ENCODE measurements around the gene ZNF292.
"Not testable (repeated sequence)": the region's sequence is repeated elsewhere in the genome, so short reads cannot be mapped to it uniquely, and the experiment has no call there.

Gene ZNF292

DNA sequence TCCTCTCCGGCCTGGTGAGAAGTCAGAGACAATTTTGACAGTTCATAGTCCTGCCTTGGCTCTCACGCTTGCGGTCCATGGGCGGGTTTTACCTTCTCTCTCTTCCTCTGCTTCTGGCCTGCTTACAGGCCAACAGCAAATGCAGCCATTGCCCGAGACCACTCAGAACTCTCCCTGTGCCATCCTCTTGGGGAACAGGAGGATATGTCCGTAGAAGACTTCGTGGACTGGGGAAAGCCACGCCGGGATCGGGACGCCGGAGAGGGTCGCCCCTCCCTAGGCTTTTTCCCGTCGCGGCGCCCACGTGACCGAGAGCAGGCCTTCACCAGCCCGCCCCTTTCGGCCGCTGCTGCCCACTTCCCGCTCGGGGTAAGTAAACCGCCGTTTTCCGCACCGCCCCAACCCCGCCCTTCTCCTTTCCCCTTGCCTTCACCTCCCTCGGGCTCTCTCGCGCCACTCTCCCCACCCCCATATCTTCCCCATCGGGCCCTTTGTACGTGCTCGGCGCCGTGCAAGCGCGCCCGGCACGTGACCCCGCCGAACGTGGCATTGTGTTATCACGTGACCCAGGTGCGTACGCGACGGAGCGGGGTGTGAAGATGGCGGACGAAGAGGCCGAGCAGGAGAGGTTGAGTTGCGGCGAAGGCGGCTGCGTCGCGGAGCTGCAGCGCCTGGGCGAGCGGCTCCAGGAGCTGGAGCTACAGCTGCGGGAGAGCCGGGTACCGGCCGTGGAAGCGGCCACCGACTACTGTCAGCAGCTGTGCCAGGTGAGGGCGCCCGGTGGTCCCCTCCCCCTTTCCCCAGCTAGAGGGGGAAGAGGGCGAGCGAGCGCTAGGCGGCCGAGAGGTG is at the start of gene ZNF292:
Gene ZNF292, plus strand, starts transcription at position 573 of the 849 bp plus-strand sequence. Its CDS starts 27 bp downstream, at position 600.
- Mint-ChIP-seq H3K36me3 (ENCODE audit: low read depth) (peaks cover 25% of the 10 kb centered on the region), H3K27ac (peak within 1 kb of the TSS; percentile 100), H3K4me1 (ENCODE audit: low read depth) (peaks cover 47% of the 10 kb centered on the region), H3K4me3 (peak within 1 kb of the TSS; percentile 97), H3K27me3 (ENCODE audit: low read depth) (peaks cover 3% of the 10 kb centered on the region), H3K9me3 (no peaks in the 10 kb centered on the region)

GRCh38 chr6:87105823-87106222 is 49.5 kb upstream of the ZNF292 start:
- H3K27ac Mint-ChIP-seq, result no peak overlapping the region
- H3K27me3 Mint-ChIP-seq (ENCODE audit: low read depth), result peaks cover 5% of the 10 kb centered on the region
- no peak overlapping the region for H3K4me3 Mint-ChIP-seq
- no peaks in the 10 kb centered on the region for H3K36me3 Mint-ChIP-seq (ENCODE audit: low read depth)
- H3K9me3 Mint-ChIP-seq, result no peaks in the 10 kb centered on the region
- H3K4me1 Mint-ChIP-seq (ENCODE audit: low read depth), result no peaks in the 10 kb centered on the region

DNA sequence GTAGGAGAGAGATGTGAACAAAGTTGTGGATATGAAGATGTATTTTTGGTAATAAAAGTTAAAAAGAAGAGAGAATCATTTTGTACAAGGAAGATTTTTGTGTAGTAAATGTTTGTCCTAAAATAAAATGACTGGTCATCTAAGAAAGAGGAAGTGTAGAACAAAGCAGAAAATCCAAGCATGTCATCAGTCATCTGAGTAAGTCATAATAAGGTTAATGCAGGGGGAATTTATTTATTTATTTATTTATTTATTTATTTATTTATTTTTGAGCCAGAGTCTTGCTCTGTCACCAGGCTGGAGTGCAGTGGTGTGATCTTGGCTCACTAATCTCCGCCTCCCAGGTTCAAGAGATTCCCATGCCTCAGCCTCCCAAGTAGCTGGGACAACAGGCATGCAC is 44.7 kb upstream of the ZNF292 start:
- no peaks in the 10 kb centered on the region for H3K36me3 Mint-ChIP-seq (ENCODE audit: low read depth)
- no peak overlapping the region for H3K27ac Mint-ChIP-seq
- peaks cover 25% of the 10 kb centered on the region for H3K27me3 Mint-ChIP-seq (ENCODE audit: low read depth)
- no peaks in the 10 kb centered on the region for H3K9me3 Mint-ChIP-seq
- H3K4me3 Mint-ChIP-seq, result no peak overlapping the region
- peaks cover 2% of the 10 kb centered on the region for H3K4me1 Mint-ChIP-seq (ENCODE audit: low read depth)

- no peaks in the 10 kb centered on the region for H3K36me3 Mint-ChIP-seq (ENCODE audit: low read depth)
- H3K27me3 Mint-ChIP-seq (ENCODE audit: low read depth), result peaks cover 31% of the 10 kb centered on the region
- no peak overlapping the region for H3K27ac Mint-ChIP-seq
- peaks cover 2% of the 10 kb centered on the region for H3K4me1 Mint-ChIP-seq (ENCODE audit: low read depth)
- H3K4me3 Mint-ChIP-seq, result no peak overlapping the region
- no peaks in the 10 kb centered on the region for H3K9me3 Mint-ChIP-seq
These were observed 39.8 kb upstream of the ZNF292 start for GRCh38 chr6:87115402-87116135.

GRCh38 chr6:87116922-87117321 is 38.4 kb upstream of the ZNF292 start:
- peaks cover 2% of the 10 kb centered on the region for H3K4me1 Mint-ChIP-seq (ENCODE audit: low read depth)
- H3K27me3 Mint-ChIP-seq (ENCODE audit: low read depth), result peaks cover 30% of the 10 kb centered on the region
- H3K4me3 Mint-ChIP-seq, result no peak overlapping the region
- no peak overlapping the region for H3K27ac Mint-ChIP-seq
- H3K36me3 Mint-ChIP-seq (ENCODE audit: low read depth), result no peaks in the 10 kb centered on the region
- H3K9me3 Mint-ChIP-seq, result peaks cover 2% of the 10 kb centered on the region

- Mint-ChIP-seq H3K9me3 (peaks cover 5% of the 10 kb centered on the region), H3K4me3 (no peak overlapping the region), H3K27ac (no peak overlapping the region), H3K27me3 (ENCODE audit: low read depth) (peaks cover 37% of the 10 kb centered on the region), H3K36me3 (ENCODE audit: low read depth) (no peaks in the 10 kb centered on the region), H3K4me1 (ENCODE audit: low read depth) (peaks cover 3% of the 10 kb centered on the region)
These were observed 37.3 kb upstream of the ZNF292 start for GRCh38 chr6:87118054-87118453.

DNA sequence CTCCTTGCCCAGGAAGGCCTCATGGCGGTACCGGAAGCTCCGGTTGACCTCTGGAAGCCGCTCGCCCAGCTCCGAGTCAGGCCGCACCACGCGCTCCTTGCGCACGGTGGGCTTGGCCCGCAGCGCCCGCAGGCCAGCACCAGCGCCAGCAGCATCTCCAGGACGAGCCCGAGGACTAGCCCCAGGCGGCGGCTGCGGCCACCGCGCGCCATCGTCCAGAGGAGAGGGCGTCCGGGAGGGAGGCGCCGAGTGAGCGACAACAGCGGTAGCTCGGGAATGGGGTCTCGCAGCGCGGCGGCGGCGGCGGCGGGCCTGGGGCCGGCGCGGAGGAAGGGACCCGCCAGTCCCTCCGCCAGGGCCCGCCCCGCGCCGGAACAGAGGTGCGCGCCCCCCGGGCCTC is 32.9 kb upstream of the ZNF292 start:
- Mint-ChIP-seq H3K27ac (no peak overlapping the region), H3K9me3 (peaks cover 5% of the 10 kb centered on the region), H3K4me3 (no peak overlapping the region), H3K36me3 (ENCODE audit: low read depth) (no peaks in the 10 kb centered on the region), H3K4me1 (ENCODE audit: low read depth) (peaks cover 1% of the 10 kb centered on the region), H3K27me3 (ENCODE audit: low read depth) (peaks cover 24% of the 10 kb centered on the region)

GRCh38 chr6:87124074-87124473 is 31.3 kb upstream of the ZNF292 start:
- Mint-ChIP-seq H3K36me3 (ENCODE audit: low read depth) (no peaks in the 10 kb centered on the region), H3K9me3 (peaks cover 5% of the 10 kb centered on the region), H3K27me3 (ENCODE audit: low read depth) (peaks cover 24% of the 10 kb centered on the region), H3K4me3 (no peak overlapping the region), H3K27ac (no peak overlapping the region), H3K4me1 (ENCODE audit: low read depth) (peaks cover 1% of the 10 kb centered on the region)

DNA sequence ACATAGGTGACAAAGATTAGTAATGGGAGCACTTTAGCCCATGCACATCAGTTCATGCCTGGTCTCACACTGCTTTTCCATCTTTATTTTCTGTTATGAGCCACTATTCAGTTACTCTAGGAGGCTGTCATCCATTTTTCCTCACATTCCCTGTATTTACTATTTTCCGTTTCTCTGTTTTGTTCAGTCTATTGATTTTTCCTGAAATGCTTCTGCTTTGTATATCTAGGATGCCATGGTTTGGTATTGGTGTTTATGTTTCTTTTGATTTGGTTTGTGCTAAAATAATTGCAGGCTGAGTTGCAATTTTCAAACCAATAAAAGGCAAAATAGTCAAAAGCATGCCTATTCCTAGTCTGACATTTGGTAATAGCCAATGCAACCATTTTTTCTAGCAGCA is 28.9 kb upstream of the ZNF292 start:
- peaks cover 23% of the 10 kb centered on the region for H3K27me3 Mint-ChIP-seq (ENCODE audit: low read depth)
- peaks cover 1% of the 10 kb centered on the region for H3K4me1 Mint-ChIP-seq (ENCODE audit: low read depth)
- no peak overlapping the region for H3K27ac Mint-ChIP-seq
- no peaks in the 10 kb centered on the region for H3K36me3 Mint-ChIP-seq (ENCODE audit: low read depth)
- H3K4me3 Mint-ChIP-seq, result no peak overlapping the region
- H3K9me3 Mint-ChIP-seq, result peaks cover 5% of the 10 kb centered on the region

- H3K36me3 Mint-ChIP-seq (ENCODE audit: low read depth), result no peaks in the 10 kb centered on the region
- H3K9me3 Mint-ChIP-seq, result no peaks in the 10 kb centered on the region
- H3K27ac Mint-ChIP-seq, result no peak overlapping the region
- H3K27me3 Mint-ChIP-seq (ENCODE audit: low read depth), result peaks cover 14% of the 10 kb centered on the region
- peaks cover 1% of the 10 kb centered on the region for H3K4me1 Mint-ChIP-seq (ENCODE audit: low read depth)
- no peak overlapping the region for H3K4me3 Mint-ChIP-seq
These were observed 27.6 kb upstream of the ZNF292 start for GRCh38 chr6:87127737-87128136.

DNA sequence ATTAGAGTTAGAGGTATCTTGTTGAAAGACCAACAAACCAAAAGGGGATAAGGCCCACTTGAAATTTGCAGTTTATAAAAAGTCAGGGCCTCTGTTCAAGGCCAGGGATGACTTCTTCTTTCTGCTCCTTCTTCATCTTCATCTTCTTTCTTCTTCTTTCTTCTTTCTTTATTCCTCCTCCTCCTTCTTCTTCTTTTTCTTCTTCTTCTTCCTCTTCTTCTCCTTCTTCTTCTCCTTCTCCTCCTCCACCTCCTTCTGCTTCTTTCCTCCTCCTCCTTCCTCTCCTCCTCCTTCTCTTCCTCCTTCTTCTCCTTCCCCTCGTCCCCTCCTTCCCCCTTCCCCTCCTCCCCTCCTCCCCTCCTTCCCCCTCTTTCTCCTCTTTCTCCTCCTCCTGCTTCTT is 18.4 kb upstream of the ZNF292 start:
- H3K4me3 Mint-ChIP-seq, result no peak overlapping the region
- H3K9me3 Mint-ChIP-seq, result no peaks in the 10 kb centered on the region
- H3K27ac Mint-ChIP-seq, result no peak overlapping the region

GRCh38 chr6:87139236-87139635 is 16.1 kb upstream of the ZNF292 start:
- Mint-ChIP-seq H3K4me1 (ENCODE audit: low read depth) (peaks cover 2% of the 10 kb centered on the region), H3K27ac (no peak overlapping the region), H3K36me3 (ENCODE audit: low read depth) (peaks cover 2% of the 10 kb centered on the region), H3K9me3 (no peaks in the 10 kb centered on the region), H3K27me3 (ENCODE audit: low read depth) (peaks cover 57% of the 10 kb centered on the region), H3K4me3 (no peak overlapping the region)

More for the DNA sequence above, 18.4 kb upstream of the ZNF292 start:
- H3K36me3 Mint-ChIP-seq (ENCODE audit: low read depth), result no peaks in the 10 kb centered on the region
- peaks cover 2% of the 10 kb centered on the region for H3K4me1 Mint-ChIP-seq (ENCODE audit: low read depth)
- H3K27me3 Mint-ChIP-seq (ENCODE audit: low read depth), result peaks cover 39% of the 10 kb centered on the region

DNA sequence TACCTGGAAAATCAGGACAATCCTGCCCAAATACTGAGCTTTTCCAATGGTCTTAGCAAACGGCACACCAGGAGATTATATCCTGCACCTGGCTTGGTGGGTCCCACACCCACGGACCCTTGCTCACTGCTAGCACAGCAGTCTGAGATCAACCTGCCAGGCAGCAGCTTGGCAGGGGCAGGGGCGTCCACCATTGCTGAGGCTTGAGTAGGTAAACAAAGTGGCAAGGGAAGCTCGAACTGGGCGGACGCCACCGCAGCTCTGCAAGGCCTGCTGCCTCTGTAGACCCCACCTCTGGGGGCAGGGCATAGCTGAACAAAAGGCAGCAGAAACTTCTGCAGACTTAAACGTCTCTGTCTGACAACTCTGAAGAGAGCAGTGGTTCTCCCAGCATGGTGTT is 15.4 kb upstream of the ZNF292 start:
- H3K27me3 Mint-ChIP-seq (ENCODE audit: low read depth), result peaks cover 60% of the 10 kb centered on the region
- H3K4me1 Mint-ChIP-seq (ENCODE audit: low read depth); H3K9me3 Mint-ChIP-seq; H3K27ac Mint-ChIP-seq; H3K4me3 Mint-ChIP-seq; H3K36me3 Mint-ChIP-seq (ENCODE audit: low read depth): not testable (repeated sequence)

- Mint-ChIP-seq H3K27me3 (ENCODE audit: low read depth) (peaks cover 50% of the 10 kb centered on the region), H3K27ac (no peak overlapping the region), H3K36me3 (ENCODE audit: low read depth) (peaks cover 4% of the 10 kb centered on the region), H3K9me3 (peaks cover 3% of the 10 kb centered on the region), H3K4me1 (ENCODE audit: low read depth) (peaks cover under 1% of the 10 kb centered on the region), H3K4me3 (no peak overlapping the region)
These were observed 9.0 kb upstream of the ZNF292 start for GRCh38 chr6:87146363-87146762.

DNA sequence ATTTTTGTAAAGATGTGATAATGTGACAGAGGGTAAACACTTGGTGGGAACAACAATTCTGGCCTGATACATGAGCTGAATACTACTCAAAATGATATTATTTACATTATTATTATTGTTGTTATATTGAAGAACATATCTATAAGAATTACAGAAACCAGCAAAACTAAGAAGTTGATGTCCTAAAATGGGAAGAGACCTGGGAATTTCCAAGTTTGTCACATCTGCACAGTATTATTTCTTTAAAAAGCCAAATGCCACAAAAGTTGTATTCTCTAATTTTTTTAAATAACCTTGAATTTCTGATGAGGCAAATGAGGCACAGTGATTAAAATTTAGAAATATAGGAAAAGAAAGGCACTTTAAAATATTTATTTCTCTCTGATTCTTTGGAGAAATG is 5.0 kb upstream of the ZNF292 start:
- no peak overlapping the region for H3K4me3 Mint-ChIP-seq
- H3K36me3 Mint-ChIP-seq (ENCODE audit: low read depth), result peaks cover 7% of the 10 kb centered on the region
- peaks cover 29% of the 10 kb centered on the region for H3K4me1 Mint-ChIP-seq (ENCODE audit: low read depth)
- H3K27me3 Mint-ChIP-seq (ENCODE audit: low read depth), result peaks cover 25% of the 10 kb centered on the region
- H3K9me3 Mint-ChIP-seq, result no peaks in the 10 kb centered on the region
- no peak overlapping the region for H3K27ac Mint-ChIP-seq

All from T-helper 1 cell treated with Interleukin-12 subunit alpha and Interleukin-12 subunit beta and Interleukin-4 antibody, amounts not matched to agents 30 μg/mL and 1 μg/mL, for 36 hours (primary cell).